IMR-90 (cell line): ENCODE results near the gene CNTN4. TPM values are rescaled to one million over a fixed set of nuclear protein-coding genes. Genes with fewer than 3 reads are reported as not detected.

ENCODE experiments used
- ATAC-seq: fragments of 200-7000 bp; cut with Tn5 transposase; 2 replicates; pipeline ENCODE4 v1.9.1; 2020; ENCODE audit warnings: low read depth, mild to moderate bottlenecking, moderate library complexity
- BruUV-seq: library from RNA; stranded (reverse); fragments of 400-500 nt; replicated peaks from 2 replicates; lab custom pipeline; 2021; lab: Mats Ljungman, UMichigan
- CTCF ChIA-PET: fragments of 300-600 bp; formaldehyde crosslinking; extraction: SDS; loops from one replicate; lab custom pipeline; 2021; ENCODE audit warnings: antibody characterized with exemption; lab: Yijun Ruan, JAX
- POLR2A ChIA-PET: fragments of 300-600 bp; sonication (Branson Sonifier 250); formaldehyde crosslinking; loops from one replicate; lab custom pipeline; 2022; ENCODE audit warnings: antibody characterized with exemption; ENCODE audit not compliant: unreplicated experiment; lab: Charles Lee
- DNase-seq: peaks from one replicate; pipeline ENCODE4 v3.0.0; 2013
- H2AFZ ChIP-seq: replicated peaks from 2 replicates; pipeline ENCODE3; 2013; ENCODE audit warnings: low read length, mild to moderate bottlenecking; ENCODE audit not compliant: poor library complexity
- H2AK5ac ChIP-seq: 2 replicates; pipeline ENCODE4 v1.6.1; 2013; ENCODE audit warnings: low read depth, low read length, inconsistent platforms
- H2AK9ac ChIP-seq: replicated peaks from 2 replicates; pipeline ENCODE3; 2013; ENCODE audit warnings: mild to moderate bottlenecking, low read depth, low read length, moderate library complexity; ENCODE audit not compliant: poor library complexity
- H2BK120ac ChIP-seq: 2 replicates; pipeline ENCODE4 v1.6.1; 2013; ENCODE audit warnings: low read depth, low read length, inconsistent platforms
- H2BK15ac ChIP-seq: 3 replicates; pipeline ENCODE4 v1.6.1; 2013; ENCODE audit warnings: low read depth, low read length, inconsistent platforms
- H2BK20ac ChIP-seq: 2 replicates; pipeline ENCODE4 v1.6.1; 2013; ENCODE audit warnings: low read depth, mild to moderate bottlenecking, inconsistent platforms, low read length, moderate library complexity
- H2BK5ac ChIP-seq: 2 replicates; pipeline ENCODE4 v1.6.1; 2013; ENCODE audit warnings: mild to moderate bottlenecking, low read depth, low read length, inconsistent platforms; ENCODE audit not compliant: poor library complexity, severe bottlenecking
- H3K14ac ChIP-seq: replicated peaks from 2 replicates; pipeline ENCODE4 v1.6.1; 2013; ENCODE audit warnings: low read depth, low read length, inconsistent platforms
- H3K18ac ChIP-seq: 2 replicates; pipeline ENCODE4 v1.6.1; 2013; ENCODE audit warnings: low read depth, low read length, control low read depth
- H3K23ac ChIP-seq: 2 replicates; pipeline ENCODE4 v1.6.1; 2013; ENCODE audit warnings: low read depth, low read length, inconsistent platforms
- H3K27ac ChIP-seq: 2 replicates; pipeline ENCODE4 v1.5.1; 2013; ENCODE audit warnings: mild to moderate bottlenecking, control low read depth, low read length; ENCODE audit not compliant: insufficient read depth
- H3K27me3 ChIP-seq: 2 replicates; pipeline ENCODE4 v1.6.1; 2013; ENCODE audit warnings: low read length; ENCODE audit not compliant: control insufficient read depth, insufficient read depth
- H3K36me3 ChIP-seq: 2 replicates; pipeline ENCODE4 v1.6.1; 2013; ENCODE audit warnings: low read length, mixed read lengths; ENCODE audit not compliant: control insufficient read depth, insufficient read depth
- H3K4ac ChIP-seq: 2 replicates; pipeline ENCODE4 v1.6.1; 2013; ENCODE audit warnings: low read depth, low read length, inconsistent platforms
- H3K4me1 ChIP-seq: 2 replicates; pipeline ENCODE4 v1.6.1; 2013; ENCODE audit warnings: low read length, mixed read lengths; ENCODE audit not compliant: control insufficient read depth, insufficient read depth
- H3K4me2 ChIP-seq: 2 replicates; pipeline ENCODE4 v1.6.1; 2013; ENCODE audit warnings: low read depth, mild to moderate bottlenecking, control low read depth, low read length, moderate library complexity
- H3K4me3 ChIP-seq: 2 replicates; pipeline ENCODE4 v1.5.1; 2013; ENCODE audit warnings: low read depth, mild to moderate bottlenecking, control low read depth, low read length, moderate library complexity; ENCODE audit not compliant: insufficient read depth
- H3K56ac ChIP-seq: 2 replicates; pipeline ENCODE4 v1.6.1; 2013; ENCODE audit warnings: low read length, inconsistent platforms; ENCODE audit not compliant: insufficient read depth; ENCODE audit errors: extremely low read depth
- H3K79me1 ChIP-seq, 2 experiments: 2 replicates each; pipeline ENCODE4 v1.6.1; 2013; ENCODE audit warnings: low read length in 2 of 2, inconsistent platforms in 1 of 2, low read depth in 1 of 2
- H3K9ac ChIP-seq: 2 replicates; pipeline ENCODE4 v1.6.1; 2013; ENCODE audit warnings: low read depth, low read length, control low read depth
- H3K9me1 ChIP-seq: 2 replicates; pipeline ENCODE4 v1.6.1; 2013; ENCODE audit warnings: low read length, inconsistent platforms; ENCODE audit not compliant: insufficient read depth
- H3K9me3 ChIP-seq: 2 replicates; pipeline ENCODE4 v1.6.1; 2013; ENCODE audit warnings: low read length; ENCODE audit not compliant: control insufficient read depth, insufficient read depth
- H4K20me1 ChIP-seq: 2 replicates; pipeline ENCODE4 v1.6.1; 2013; ENCODE audit warnings: low read length, inconsistent platforms; ENCODE audit not compliant: insufficient read depth
- H4K5ac ChIP-seq: 2 replicates; pipeline ENCODE4 v1.6.1; 2013; ENCODE audit warnings: mild to moderate bottlenecking, low read depth, low read length, control low read depth
- H4K8ac ChIP-seq, 2 experiments: 2 replicates each; pipeline ENCODE4 v1.6.1; 2013; ENCODE audit warnings: low read depth in 2 of 2, low read length in 2 of 2, control low read depth in 1 of 2, inconsistent platforms in 1 of 2
- H4K91ac ChIP-seq: 2 replicates; pipeline ENCODE4 v1.6.1; 2013; ENCODE audit warnings: low read depth, low read length, inconsistent platforms; ENCODE audit not compliant: insufficient read depth
- BHLHE40 ChIP-seq: fragments of 150-350 bp; IDR thresholded peaks from 2 replicates; pipeline ENCODE4 v1.6.1; 2016; ENCODE audit warnings: mild to moderate bottlenecking, low read depth, low read length
- CEBPB ChIP-seq: IDR thresholded peaks from 2 replicates; pipeline ENCODE4 v1.6.1; 2012; ENCODE audit warnings: low read depth, low read length, improper control_type of control experiment
- CHD1 ChIP-seq: IDR thresholded peaks from 2 replicates; pipeline ENCODE4 v1.6.1; 2012; ENCODE audit warnings: low read depth, low read length, improper control_type of control experiment
- CTCF ChIP-seq: conservative IDR thresholded peaks from 2 replicates; pipeline ENCODE4 v1.5.1; 2012; ENCODE audit warnings: mild to moderate bottlenecking, low read depth, low read length, improper control_type of control experiment
- ELK1 ChIP-seq: fragments of 150-350 bp; IDR thresholded peaks from 2 replicates; pipeline ENCODE4 v1.6.1; 2016; ENCODE audit warnings: low read depth, mild to moderate bottlenecking, low read length, moderate library complexity, borderline replicate concordance
- FOS ChIP-seq: fragments of 150-350 bp; IDR thresholded peaks from 2 replicates; pipeline ENCODE4 v1.6.1; 2016; ENCODE audit warnings: low read depth, low read length
- MAFK ChIP-seq: IDR thresholded peaks from 2 replicates; pipeline ENCODE4 v1.6.1; 2012; ENCODE audit warnings: low read depth, low read length, improper control_type of control experiment
- MAZ ChIP-seq: IDR thresholded peaks from 2 replicates; pipeline ENCODE4 v1.6.1; 2012; ENCODE audit warnings: low read depth, mild to moderate bottlenecking, low read length, improper control_type of control experiment, moderate library complexity, borderline replicate concordance
- MXI1 ChIP-seq: IDR thresholded peaks from 2 replicates; pipeline ENCODE4 v1.6.1; 2012; ENCODE audit warnings: low read depth, mild to moderate bottlenecking, low read length, moderate library complexity, borderline replicate concordance
- NFE2L2 ChIP-seq: fragments of 150-350 bp; IDR thresholded peaks from 2 replicates; pipeline ENCODE4 v1.6.1; 2016; ENCODE audit warnings: low read depth, mild to moderate bottlenecking, low read length
- POLR2A ChIP-seq: IDR thresholded peaks from 2 replicates; pipeline ENCODE4 v1.6.1; 2012; ENCODE audit warnings: mild to moderate bottlenecking, low read depth, low read length
- RAD21 ChIP-seq: IDR thresholded peaks from 2 replicates; pipeline ENCODE4 v1.6.1; 2012; ENCODE audit warnings: low read length, improper control_type of control experiment
- RCOR1 ChIP-seq: IDR thresholded peaks from 2 replicates; pipeline ENCODE4 v1.6.1; 2012; ENCODE audit warnings: mild to moderate bottlenecking, low read length, improper control_type of control experiment; ENCODE audit not compliant: insufficient replicate concordance
- RFX5 ChIP-seq: IDR thresholded peaks from 2 replicates; pipeline ENCODE4 v1.8.0; 2012; ENCODE audit warnings: low read depth, mild to moderate bottlenecking, low read length, moderate library complexity
- SMC3 ChIP-seq: fragments of 150-350 bp; IDR thresholded peaks from 2 replicates; pipeline ENCODE4 v1.6.1; 2016; ENCODE audit warnings: low read depth, mild to moderate bottlenecking, antibody characterized with exemption, low read length, moderate library complexity
- USF2 ChIP-seq: fragments of 150-350 bp; IDR thresholded peaks from 2 replicates; pipeline ENCODE4 v1.6.1; 2017; ENCODE audit warnings: mild to moderate bottlenecking, antibody characterized with exemption, low read length, low read depth
- WGBS, 2 experiments: methylation state at CpG; one replicate each; pipeline versions ENCODE4 v1.1.5 to v1.1.7; 2013; ENCODE audit warnings: missing lambda C conversion rate in 2 of 2; ENCODE audit not compliant: insufficient read length in 1 of 2; ENCODE audit errors: extremely low coverage in 2 of 2; 5-methylcytosine and 5-hydroxymethylcytosine counted together
- dilution Hi-C: fragments of 300-500 bp; cut with HindIII; formaldehyde crosslinking; loops from one replicate; pipeline ENCODE4 v1.14.3; 2018; ENCODE audit warnings: low sequenced_read_pairs; ENCODE audit not compliant: unreplicated experiment
- in situ Hi-C: fragments of 300-500 bp; cut with MboI; formaldehyde crosslinking; loops from 3 replicates; pipeline ENCODE4 v1.14.3; 2019; ENCODE audit warnings: low sequenced_read_pairs, inconsistent platforms, mixed read lengths
- intact Hi-C: fragments of 100-400 bp; cut with micrococcal nuclease; formaldehyde crosslinking; loops from 2 replicates; pipeline ENCODE4 v1.10.0; 2022
- polyA plus RNA-seq, 3 experiments: library from polyadenylated mRNA; depleted of rRNA; stranded (reverse); fragments of >200 nt; gene quantifications; 2 replicates each; pipeline ENCODE4 v1.2.3, GENCODE V29; 2012; ENCODE audit warnings: low replicate concordance in 1 of 3
- total RNA-seq: library from RNA; depleted of rRNA; stranded (reverse); fragments of >200 nt; gene quantifications from 2 replicates; pipeline ENCODE4 v1.2.3, GENCODE V29; 2012

CNTN4 gene
- total and polyA plus RNA-seq, 2 of the 4 experiments (the other 2 are of a cell fraction): under 0.01 TPM; not detected in 1

DNA sequence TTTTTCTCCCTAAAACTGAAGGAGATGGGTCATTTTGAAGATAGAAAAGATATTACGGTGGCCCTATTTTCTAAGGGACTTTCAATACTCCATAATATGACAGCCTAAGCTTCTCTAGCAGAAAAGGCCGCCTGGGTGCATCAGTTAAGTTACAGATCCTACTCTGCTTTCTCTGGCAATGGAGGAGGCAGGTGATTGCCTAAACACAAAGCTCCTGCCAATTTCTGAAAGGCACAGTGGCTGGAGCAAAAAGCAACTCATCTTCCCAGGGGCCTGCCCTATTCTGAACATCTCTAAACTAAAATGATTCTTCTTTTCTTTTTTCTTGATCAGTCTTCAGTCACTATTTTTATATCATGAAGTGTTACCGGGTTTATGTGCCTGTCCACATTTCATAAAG, 276.7 kb downstream of the CNTN4 start:
- H3K27me3 ChIP-seq: no peaks in the 10 kb centered on the region
- intact Hi-C loops (no loop called here), dilution Hi-C loops (no loop called here), in situ Hi-C loops (no loop called here)
- H3K36me3 ChIP-seq: no peaks in the 10 kb centered on the region
- no peaks in the 10 kb centered on the region for H3K4me1 ChIP-seq
- no peak overlapping the region for H3K18ac ChIP-seq
- no peak overlapping the region for H2AFZ ChIP-seq
- TF ChIP-seq USF2: no peak
- no peak for TF ChIP-seq RFX5
- TF ChIP-seq CHD1: no peak
- TF ChIP-seq RCOR1: no peak
- no peak for TF ChIP-seq SMC3
- TF ChIP-seq MXI1: no peak
- TF ChIP-seq MAZ: no peak
- TF ChIP-seq MAFK: no peak
- no peak for TF ChIP-seq CTCF
- TF ChIP-seq ELK1: no peak
- TF ChIP-seq FOS: no peak
- no peak for TF ChIP-seq BHLHE40
- no peak for TF ChIP-seq NFE2L2
- TF ChIP-seq RAD21: no peak
- TF ChIP-seq POLR2A: no peak
- TF ChIP-seq CEBPB: no peak
- no peak overlapping the region for H2BK15ac ChIP-seq
- H3K9ac ChIP-seq: no peak overlapping the region
- H2AK5ac ChIP-seq: no peak overlapping the region
- no peak overlapping the region for H3K14ac ChIP-seq
- no peak for ATAC-seq
- CTCF ChIA-PET: no interaction called here
- H3K79me1 ChIP-seq: no peaks in the 10 kb centered on the region
- no peak overlapping the region for H3K4me3 ChIP-seq
- no peak overlapping the region for H3K4me2 ChIP-seq
- no peak overlapping the region for H2BK5ac ChIP-seq
- no peak overlapping the region for H4K8ac ChIP-seq
- no peak overlapping the region for H3K56ac ChIP-seq
- no peak overlapping the region for H2BK20ac ChIP-seq
- WGBS, 2 experiments: no CpG with 5 or more reads among the region's 3 CpGs
- H3K23ac ChIP-seq: no peak overlapping the region
- H4K20me1 ChIP-seq: no peaks in the 10 kb centered on the region
- no peak overlapping the region for H4K5ac ChIP-seq
- no peak overlapping the region for H3K4ac ChIP-seq
- H3K9me1 ChIP-seq: no peaks in the 10 kb centered on the region
- no peak overlapping the region for H3K27ac ChIP-seq
- no TSS peak for BruUV-seq
- H4K91ac ChIP-seq: no peak overlapping the region
- H2BK120ac ChIP-seq: no peak overlapping the region
- DNase-seq: no peak
- peaks cover 1% of the 10 kb centered on the region; the same call in 1 of the 2 replicates for H3K9me3 ChIP-seq
- POLR2A ChIA-PET: no interaction called here
- no peak overlapping the region for H2AK9ac ChIP-seq
